Liver (tissue), 9 donors: ENCODE data around the gene RASGRP2. TPM values are rescaled to one million over a fixed set of nuclear protein-coding genes. Genes with fewer than 3 reads are reported as not detected.

Experiments used
- DNase-seq: peaks from one replicate; pipeline ENCODE4 v3.0.0-alpha.2; 2017; ENCODE audit warnings: low spot score
- H3K27ac ChIP-seq, 2 donors: one replicate each; pipeline ENCODE4 v1.7.0; 2013; ENCODE audit warnings: inconsistent platforms in 2 of 2, low read length in 2 of 2, control low read depth in 1 of 2, low read depth in 1 of 2, mild to moderate bottlenecking in 1 of 2
- H3K27me3 ChIP-seq, 4 donors: one replicate each; pipeline versions ENCODE4 v1.6.1 to v1.7.0; 2013; ENCODE audit warnings: low read length in 3 of 4, inconsistent platforms in 1 of 4, mild to moderate bottlenecking in 1 of 4, moderate library complexity in 1 of 4; ENCODE audit not compliant: control insufficient read depth in 4 of 4, insufficient read depth in 4 of 4
- H3K36me3 ChIP-seq, 4 donors: one replicate each; pipeline versions ENCODE4 v1.6.1 to v1.7.0; 2013; ENCODE audit warnings: low read length in 3 of 4, mild to moderate bottlenecking in 3 of 4, low read depth in 1 of 4, moderate library complexity in 1 of 4; ENCODE audit not compliant: control insufficient read depth in 4 of 4, insufficient read depth in 3 of 4
- H3K4me1 ChIP-seq, 4 donors: one replicate each; pipeline versions ENCODE4 v1.6.1 to v1.7.0; 2013; ENCODE audit warnings: low read length in 3 of 4, mild to moderate bottlenecking in 3 of 4, moderate library complexity in 1 of 4; ENCODE audit not compliant: control insufficient read depth in 4 of 4, insufficient read depth in 4 of 4
- H3K4me3 ChIP-seq, 3 donors: one replicate each; pipeline versions ENCODE4 v1.6.1 to v1.7.0; 2013; ENCODE audit warnings: low read length in 3 of 3, control low read depth in 1 of 3, low read depth in 1 of 3, mild to moderate bottlenecking in 1 of 3
- H3K9ac ChIP-seq, 2 donors: one replicate each; pipeline ENCODE4 v1.7.0; 2013; ENCODE audit warnings: low read length in 2 of 2, mild to moderate bottlenecking in 2 of 2, moderate library complexity in 2 of 2, control low read depth in 1 of 2, low read depth in 1 of 2
- H3K9me3 ChIP-seq, 4 donors: one replicate each; pipeline versions ENCODE4 v1.6.1 to v1.7.0; 2013; ENCODE audit warnings: low read length in 3 of 4; ENCODE audit not compliant: control insufficient read depth in 4 of 4
- EGR1 ChIP-seq, 2 donors: IDR thresholded peaks; 2 replicates each; pipeline ENCODE4 v1.6.1; 2016 to 2018; ENCODE audit warnings: antibody characterized with exemption in 2 of 2, low read depth in 2 of 2
- FOXA1 ChIP-seq: IDR thresholded peaks from 2 replicates; pipeline ENCODE4 v1.6.1; 2016; ENCODE audit warnings: antibody characterized with exemption
- FOXA2 ChIP-seq: IDR thresholded peaks from 2 replicates; pipeline ENCODE4 v1.6.1; 2016; ENCODE audit warnings: antibody characterized with exemption
- NR2F2 ChIP-seq: IDR thresholded peaks from 2 replicates; pipeline ENCODE4 v1.6.1; 2016; ENCODE audit warnings: antibody characterized with exemption
- RAD21 ChIP-seq, 2 donors: IDR thresholded peaks; 2 replicates each; pipeline ENCODE4 v1.6.1; 2016; ENCODE audit warnings: antibody characterized with exemption in 2 of 2, mild to moderate bottlenecking in 2 of 2
- RXRA ChIP-seq, 2 donors: IDR thresholded peaks; 2 replicates each; pipeline ENCODE4 v1.6.1; 2017 to 2018; ENCODE audit warnings: antibody characterized with exemption in 2 of 2, mild to moderate bottlenecking in 1 of 2
- SP1 ChIP-seq: IDR thresholded peaks from 2 replicates; pipeline ENCODE4 v1.6.1; 2018; ENCODE audit warnings: antibody characterized with exemption, mild to moderate bottlenecking
- YY1 ChIP-seq: IDR thresholded peaks from 2 replicates; pipeline ENCODE4 v1.6.1; 2016; ENCODE audit warnings: antibody characterized with exemption, mild to moderate bottlenecking
- whole genome bisulfite sequencing: extraction: QIAGEN DNeasy Blood & Tissue Kit; methylation state at CpG from one replicate; pipeline ENCODE4 v1.1.7; 2013; 5-methylcytosine and 5-hydroxymethylcytosine counted together
- polyA plus RNA-seq, 2 donors: library from polyadenylated mRNA; stranded (reverse) in 1 of 2; unstranded in 1 of 2; fragments of 200-250 nt in 1 of 2; fragments of >200 nt in 1 of 2; fragmentation: Nextera tagmentation in 1 of 2; extraction: Ambion mirVana in 1 of 2; gene quantifications; one replicate each; pipeline versions ENCODE4 v1.2.1 to v1.2.3, GENCODE V29; 2013 to 2015
- total RNA-seq, 2 donors: library from RNA; depleted of rRNA; stranded (reverse); fragments of >200 nt; gene quantifications; one replicate each; pipeline ENCODE4 v1.2.3, GENCODE V29; 2014
- TF ChIP-seq, protein P1 (sequence below): IDR thresholded peaks from 2 replicates; pipeline ENCODE4 v1.6.1; 2016; ENCODE audit warnings: antibody characterized with exemption, mild to moderate bottlenecking
- TF ChIP-seq, protein P2 (sequence below): IDR thresholded peaks from 2 replicates; pipeline ENCODE4 v1.6.1; 2016; ENCODE audit warnings: antibody characterized with exemption
- TF ChIP-seq, protein P3 (sequence below): fragments of 150-350 bp; IDR thresholded peaks from 2 replicates; pipeline ENCODE4 v1.5.1; 2017; ENCODE audit warnings: improper control_type of control experiment, low read depth, low read length; ENCODE audit not compliant: missing input control
- TF ChIP-seq, protein P4 (sequence below): IDR thresholded peaks from 2 replicates; pipeline ENCODE4 v1.6.1; 2016; ENCODE audit warnings: antibody characterized with exemption
- donor health status: healthy.
- donor health status: healthy.
- donor health status: healthy.
- donor health status: healthy.
- donor health status: healthy.

Gene RASGRP2
- total and polyA plus RNA-seq, 4 donors: 2.7 to 14.9 (median 8.7) TPM

DNA sequence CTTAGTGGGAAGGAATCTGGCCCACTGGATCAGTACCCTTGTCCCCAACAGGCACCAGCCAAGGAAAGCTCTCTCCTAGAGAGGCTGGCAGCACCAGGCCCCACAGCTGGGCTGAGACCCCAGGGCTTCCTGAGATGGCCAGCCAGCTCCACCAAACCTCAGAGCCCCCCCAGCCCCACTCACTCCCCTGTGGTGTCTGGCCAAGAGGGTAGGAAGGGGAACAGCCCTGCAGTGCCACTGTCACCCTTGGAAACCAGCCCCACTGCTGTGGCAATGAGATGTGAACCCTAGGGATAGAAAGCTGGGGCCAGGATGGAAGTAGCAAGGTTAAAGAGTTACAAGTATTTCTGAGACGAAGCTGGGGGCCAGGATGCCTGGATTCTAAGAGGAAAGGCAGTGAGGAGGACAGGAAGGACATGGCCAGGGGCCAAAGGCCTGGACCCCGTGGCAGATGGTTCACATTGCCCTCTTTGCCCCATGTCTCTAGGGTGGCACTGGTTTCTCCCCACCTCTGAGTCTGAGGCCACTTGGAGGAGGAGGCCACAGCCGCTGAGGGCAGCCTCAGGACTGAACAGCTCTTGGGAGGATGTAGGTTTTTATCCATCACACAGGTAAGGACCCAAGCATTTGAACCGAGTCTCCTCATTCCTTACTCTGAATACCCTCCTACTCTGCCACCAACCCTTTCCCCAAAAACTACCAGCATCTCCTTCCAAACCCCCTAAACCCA lies 49.8 kb downstream of the RASGRP2 start:
- no peaks in the 10 kb centered on the region for H3K36me3 ChIP-seq
- peaks cover 0 to 5% (median under 1%) of the 10 kb centered on the region in 4 donors for H3K27me3 ChIP-seq
- no peak overlapping the region for H3K27ac ChIP-seq
- H3K4me3 ChIP-seq: no peak overlapping the region
- no peak overlapping the region for H3K9ac ChIP-seq
- no peaks in the 10 kb centered on the region for H3K4me1 ChIP-seq
- H3K9me3 ChIP-seq: no peaks in the 10 kb centered on the region
- TF ChIP-seq, protein P1, sequence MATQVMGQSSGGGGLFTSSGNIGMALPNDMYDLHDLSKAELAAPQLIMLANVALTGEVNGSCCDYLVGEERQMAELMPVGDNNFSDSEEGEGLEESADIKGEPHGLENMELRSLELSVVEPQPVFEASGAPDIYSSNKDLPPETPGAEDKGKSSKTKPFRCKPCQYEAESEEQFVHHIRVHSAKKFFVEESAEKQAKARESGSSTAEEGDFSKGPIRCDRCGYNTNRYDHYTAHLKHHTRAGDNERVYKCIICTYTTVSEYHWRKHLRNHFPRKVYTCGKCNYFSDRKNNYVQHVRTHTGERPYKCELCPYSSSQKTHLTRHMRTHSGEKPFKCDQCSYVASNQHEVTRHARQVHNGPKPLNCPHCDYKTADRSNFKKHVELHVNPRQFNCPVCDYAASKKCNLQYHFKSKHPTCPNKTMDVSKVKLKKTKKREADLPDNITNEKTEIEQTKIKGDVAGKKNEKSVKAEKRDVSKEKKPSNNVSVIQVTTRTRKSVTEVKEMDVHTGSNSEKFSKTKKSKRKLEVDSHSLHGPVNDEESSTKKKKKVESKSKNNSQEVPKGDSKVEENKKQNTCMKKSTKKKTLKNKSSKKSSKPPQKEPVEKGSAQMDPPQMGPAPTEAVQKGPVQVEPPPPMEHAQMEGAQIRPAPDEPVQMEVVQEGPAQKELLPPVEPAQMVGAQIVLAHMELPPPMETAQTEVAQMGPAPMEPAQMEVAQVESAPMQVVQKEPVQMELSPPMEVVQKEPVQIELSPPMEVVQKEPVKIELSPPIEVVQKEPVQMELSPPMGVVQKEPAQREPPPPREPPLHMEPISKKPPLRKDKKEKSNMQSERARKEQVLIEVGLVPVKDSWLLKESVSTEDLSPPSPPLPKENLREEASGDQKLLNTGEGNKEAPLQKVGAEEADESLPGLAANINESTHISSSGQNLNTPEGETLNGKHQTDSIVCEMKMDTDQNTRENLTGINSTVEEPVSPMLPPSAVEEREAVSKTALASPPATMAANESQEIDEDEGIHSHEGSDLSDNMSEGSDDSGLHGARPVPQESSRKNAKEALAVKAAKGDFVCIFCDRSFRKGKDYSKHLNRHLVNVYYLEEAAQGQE: no peak
- no peak for TF ChIP-seq YY1
- TF ChIP-seq, protein P2, sequence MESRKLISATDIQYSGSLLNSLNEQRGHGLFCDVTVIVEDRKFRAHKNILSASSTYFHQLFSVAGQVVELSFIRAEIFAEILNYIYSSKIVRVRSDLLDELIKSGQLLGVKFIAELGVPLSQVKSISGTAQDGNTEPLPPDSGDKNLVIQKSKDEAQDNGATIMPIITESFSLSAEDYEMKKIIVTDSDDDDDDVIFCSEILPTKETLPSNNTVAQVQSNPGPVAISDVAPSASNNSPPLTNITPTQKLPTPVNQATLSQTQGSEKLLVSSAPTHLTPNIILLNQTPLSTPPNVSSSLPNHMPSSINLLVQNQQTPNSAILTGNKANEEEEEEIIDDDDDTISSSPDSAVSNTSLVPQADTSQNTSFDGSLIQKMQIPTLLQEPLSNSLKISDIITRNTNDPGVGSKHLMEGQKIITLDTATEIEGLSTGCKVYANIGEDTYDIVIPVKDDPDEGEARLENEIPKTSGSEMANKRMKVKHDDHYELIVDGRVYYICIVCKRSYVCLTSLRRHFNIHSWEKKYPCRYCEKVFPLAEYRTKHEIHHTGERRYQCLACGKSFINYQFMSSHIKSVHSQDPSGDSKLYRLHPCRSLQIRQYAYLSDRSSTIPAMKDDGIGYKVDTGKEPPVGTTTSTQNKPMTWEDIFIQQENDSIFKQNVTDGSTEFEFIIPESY: no peak
- TF ChIP-seq SP1: no peak
- TF ChIP-seq EGR1 (IDR thresholded peaks at IDR 0.05; ENCODE audit: low read depth in 2 of 2): no peak
- 61% methylated on average over 4 of the region's 4 CpGs for WGBS
- no peak for DNase-seq

DNA sequence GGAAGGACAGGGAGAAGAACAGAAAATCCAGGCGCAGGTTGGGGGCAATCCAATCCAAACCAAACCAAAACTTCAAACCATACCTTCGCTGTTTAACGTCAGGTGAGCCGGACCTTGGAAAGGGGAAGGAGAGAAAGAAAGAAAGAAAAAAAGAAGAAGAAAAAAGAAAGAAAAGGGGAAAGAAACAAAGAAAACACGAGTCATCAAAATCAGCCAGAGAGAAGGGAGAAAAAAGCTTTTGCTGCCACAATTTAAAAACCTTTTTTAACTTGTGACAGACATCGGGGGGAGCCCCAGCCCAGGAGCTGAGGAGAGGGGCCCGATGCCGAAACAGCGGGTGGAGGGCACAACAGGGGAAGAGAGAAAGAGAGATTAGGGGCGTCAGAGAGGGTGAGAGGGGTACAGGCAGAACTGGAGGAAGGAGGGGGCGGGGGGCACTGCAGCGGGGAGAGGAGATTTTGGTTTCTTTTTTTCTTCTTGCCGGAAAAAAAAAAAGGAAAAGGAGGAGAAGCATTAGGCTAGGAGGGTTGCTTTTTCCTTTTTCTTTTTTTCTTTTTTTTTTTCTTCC lies 51.1 kb downstream of the RASGRP2 start:
- WGBS: 27% methylated on average over 13 of the region's 13 CpGs
- DNase-seq: no peak
- Histone ChIP-seq H3K27ac (no peak overlapping the region), H3K4me3 (no peak overlapping the region), H3K9me3 (no peaks in the 10 kb centered on the region), H3K27me3 (peaks cover 0 to 5% (median under 1%) of the 10 kb centered on the region in 4 donors), H3K9ac (no peak overlapping the region), H3K4me1 (peaks cover 0 to 10% (median 7%) of the 10 kb centered on the region in 4 donors), H3K36me3 (no peaks in the 10 kb centered on the region)
- TF ChIP-seq FOXA2 (no peak), YY1 (no peak), RXRA (IDR thresholded peaks at IDR 0.05) (no peak), FOXA1 (no peak), RAD21 (IDR thresholded peaks at IDR 0.05) (no peak), NR2F2 (no peak)
- TF ChIP-seq, protein P3, sequence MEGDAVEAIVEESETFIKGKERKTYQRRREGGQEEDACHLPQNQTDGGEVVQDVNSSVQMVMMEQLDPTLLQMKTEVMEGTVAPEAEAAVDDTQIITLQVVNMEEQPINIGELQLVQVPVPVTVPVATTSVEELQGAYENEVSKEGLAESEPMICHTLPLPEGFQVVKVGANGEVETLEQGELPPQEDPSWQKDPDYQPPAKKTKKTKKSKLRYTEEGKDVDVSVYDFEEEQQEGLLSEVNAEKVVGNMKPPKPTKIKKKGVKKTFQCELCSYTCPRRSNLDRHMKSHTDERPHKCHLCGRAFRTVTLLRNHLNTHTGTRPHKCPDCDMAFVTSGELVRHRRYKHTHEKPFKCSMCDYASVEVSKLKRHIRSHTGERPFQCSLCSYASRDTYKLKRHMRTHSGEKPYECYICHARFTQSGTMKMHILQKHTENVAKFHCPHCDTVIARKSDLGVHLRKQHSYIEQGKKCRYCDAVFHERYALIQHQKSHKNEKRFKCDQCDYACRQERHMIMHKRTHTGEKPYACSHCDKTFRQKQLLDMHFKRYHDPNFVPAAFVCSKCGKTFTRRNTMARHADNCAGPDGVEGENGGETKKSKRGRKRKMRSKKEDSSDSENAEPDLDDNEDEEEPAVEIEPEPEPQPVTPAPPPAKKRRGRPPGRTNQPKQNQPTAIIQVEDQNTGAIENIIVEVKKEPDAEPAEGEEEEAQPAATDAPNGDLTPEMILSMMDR: no peak
- TF ChIP-seq, protein P4, sequence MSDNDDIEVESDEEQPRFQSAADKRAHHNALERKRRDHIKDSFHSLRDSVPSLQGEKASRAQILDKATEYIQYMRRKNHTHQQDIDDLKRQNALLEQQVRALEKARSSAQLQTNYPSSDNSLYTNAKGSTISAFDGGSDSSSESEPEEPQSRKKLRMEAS: no peak
- TF ChIP-seq, protein P1: no peak
